Measurements from ENCODE around the gene HIRA.

The HIRA gene

DNA sequence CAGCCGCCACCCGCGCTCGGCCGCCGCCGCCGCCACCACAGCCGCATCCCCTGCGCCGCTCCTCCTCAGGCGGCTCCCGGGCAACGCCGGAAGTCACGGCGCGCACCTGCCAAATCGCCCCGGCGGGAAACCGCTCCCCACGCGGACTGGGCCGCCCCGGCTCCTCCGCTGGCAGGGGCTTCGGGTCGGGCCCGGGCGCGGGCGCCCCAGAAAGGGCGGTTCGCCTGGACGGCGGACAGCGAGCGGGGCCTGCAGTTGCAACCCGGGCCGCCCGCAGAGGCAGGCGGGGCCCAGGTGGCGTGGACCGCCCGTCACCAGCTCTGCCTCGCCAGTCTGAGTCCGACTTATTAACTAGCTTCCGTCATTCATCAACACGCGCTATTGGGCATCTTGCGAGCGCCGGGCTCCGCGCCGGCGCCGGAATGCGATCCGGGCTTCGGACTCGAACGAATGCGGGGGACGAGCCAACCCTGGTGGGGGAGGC is at the start of gene HIRA:
Gene HIRA (minus strand): TSS at position 85 of the 484 bp plus-strand sequence. CDS start 257 bp downstream, outside the sequence.
- peak; percentile 77 to 81 for DNase-seq (ENCODE audit: low read depth in 2 of 2)

DNA sequence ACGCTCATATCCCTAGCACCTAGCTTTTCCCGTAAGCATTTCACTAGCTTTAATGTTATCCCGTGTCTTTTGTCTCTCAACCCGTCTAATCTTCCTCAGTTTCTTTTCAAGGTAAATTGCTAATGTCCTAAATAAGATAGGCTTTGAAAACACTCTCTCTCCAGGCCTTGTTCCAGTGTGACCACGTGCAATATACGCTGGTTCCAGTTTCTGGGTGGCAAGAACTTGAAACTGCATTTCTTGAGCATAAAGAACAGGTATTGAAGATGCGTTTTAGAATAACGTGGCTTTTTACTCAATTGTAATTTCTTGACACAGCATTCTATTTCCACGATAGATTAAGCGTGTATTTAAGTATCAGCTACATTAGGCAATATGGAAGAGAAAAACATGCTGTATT is 49.3 kb upstream of the HIRA start:
- no peak for DNase-seq (ENCODE audit: low read depth in 2 of 2)

DNA sequence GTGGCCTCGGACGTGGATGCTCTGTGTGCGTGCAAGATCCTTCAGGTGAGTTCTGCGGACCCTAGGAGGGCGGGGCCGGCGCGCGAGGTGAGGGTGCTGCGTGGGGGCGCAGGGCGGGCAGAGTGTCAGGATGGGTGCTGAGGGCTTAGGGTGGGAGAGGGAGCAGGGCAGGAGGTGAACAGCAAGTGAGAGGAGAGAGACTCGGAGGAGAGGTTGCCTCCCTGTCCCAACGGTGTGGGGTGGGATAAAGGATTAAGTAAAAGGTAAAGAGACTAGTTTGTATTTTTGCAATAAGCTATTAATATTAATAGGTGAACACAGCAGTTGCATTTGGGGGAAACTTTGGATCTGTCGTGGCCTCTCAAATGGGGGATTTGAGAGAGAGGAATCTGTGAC is 48.6 kb upstream of the HIRA start:
- DNase-seq (ENCODE audit: low read depth in 2 of 2) = no peak

DNA sequence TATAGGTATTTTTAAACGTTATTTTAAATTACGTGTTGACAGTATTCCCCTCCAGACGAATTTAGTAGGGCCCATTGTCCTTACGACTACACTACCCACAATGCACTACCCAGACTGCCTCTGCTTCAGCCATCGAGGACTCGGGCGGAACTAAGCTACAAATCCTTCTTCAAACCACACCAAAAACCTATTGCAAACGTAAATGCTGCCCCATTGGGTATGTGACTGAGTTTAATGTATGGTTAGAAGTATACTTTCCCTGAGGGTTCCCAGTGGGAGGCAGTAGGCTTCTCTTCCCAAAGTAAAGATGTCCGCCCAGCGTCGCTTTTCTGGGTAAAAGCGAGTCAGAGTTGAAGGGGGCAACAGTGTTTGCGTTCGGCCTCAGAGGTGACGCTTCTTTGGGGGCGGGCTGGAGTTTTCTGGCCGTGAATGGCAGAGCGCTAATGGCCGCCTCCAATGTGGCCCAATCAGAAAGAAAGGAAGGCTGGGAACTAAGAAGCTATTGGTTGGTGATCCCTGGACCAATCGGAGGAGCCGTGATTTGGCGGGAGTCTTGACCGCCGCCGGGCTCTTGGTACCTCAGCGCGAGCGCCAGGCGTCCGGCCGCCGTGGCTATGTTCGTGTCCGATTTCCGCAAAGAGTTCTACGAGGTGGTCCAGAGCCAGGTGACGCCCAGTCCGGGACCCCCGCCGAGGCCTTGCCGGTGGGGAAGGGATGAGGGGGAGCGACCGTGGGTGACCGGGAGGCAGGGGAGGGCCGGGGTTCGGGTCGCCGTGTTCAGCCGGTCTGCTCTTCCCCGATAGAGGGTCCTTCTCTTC is 48.0 kb upstream of the HIRA start, which contains the start of gene CDC45:
Gene CDC45 (plus strand): TSS at position 566 of the 818 bp plus-strand sequence. CDS start 49 bp downstream, at position 615.
- peak; percentile 89 to 91 for DNase-seq (ENCODE audit: low read depth in 2 of 2)

GRCh38 chr22:19478901-19479354 is 47.4 kb upstream of the HIRA start, which contains the start of gene UFD1:
Gene UFD1 (minus strand): TSS chr22:19479193. CDS start chr22:19479085, 108 bp downstream.
- peak; percentile 68 to 71 for DNase-seq (ENCODE audit: low read depth in 2 of 2)

- DNase-seq (ENCODE audit: low read depth in 2 of 2) = no peak
These were observed 46.7 kb upstream of the HIRA start for GRCh38 chr22:19478045-19478900.

GRCh38 chr22:19477321-19478044 is 46.0 kb upstream of the HIRA start:
- DNase-seq (ENCODE audit: low read depth in 2 of 2) = no peak

- no peak for DNase-seq (ENCODE audit: low read depth in 2 of 2)
These were observed 44.5 kb upstream of the HIRA start for GRCh38 chr22:19476023-19476422.

DNA sequence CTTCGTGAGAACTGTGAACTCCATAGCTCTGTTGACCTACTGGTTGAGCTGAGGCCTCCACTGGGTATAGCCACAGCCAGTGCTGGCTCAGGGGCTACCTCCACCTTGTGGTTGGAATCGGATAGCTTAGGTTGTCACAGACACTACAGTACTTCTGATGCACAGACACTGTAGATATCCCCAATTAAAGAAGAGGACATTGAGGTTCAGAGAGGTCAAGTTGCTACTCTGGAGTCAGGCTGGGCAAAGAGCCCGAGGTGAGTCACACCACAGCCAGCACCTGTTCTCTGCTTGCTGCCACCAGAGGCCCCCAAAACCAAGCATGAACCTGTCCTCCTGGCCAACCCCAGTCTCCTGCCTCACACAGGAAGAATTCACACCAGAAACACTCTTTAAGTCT is 42.0 kb upstream of the HIRA start:
- DNase-seq (ENCODE audit: low read depth in 2 of 2) = no peak

DNA sequence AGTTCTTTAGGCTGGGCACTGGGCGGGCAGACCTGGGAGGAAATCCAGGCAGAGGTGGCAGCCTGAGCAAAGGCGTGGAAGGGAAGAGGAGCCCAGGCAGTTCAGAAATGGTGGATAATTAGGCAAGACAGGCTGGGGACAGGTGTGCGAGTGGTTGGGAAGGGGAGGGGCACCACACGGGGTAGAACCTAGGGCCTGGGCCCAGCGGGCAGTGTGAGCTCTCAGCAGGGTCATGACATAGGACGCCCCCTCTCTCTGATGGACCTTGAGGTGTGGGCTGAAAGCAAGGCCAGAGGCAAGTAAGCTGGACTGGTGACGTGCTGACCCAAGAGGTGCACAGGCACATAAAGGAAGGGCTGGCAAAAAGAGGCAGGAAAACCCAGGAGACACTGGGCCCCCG is 40.7 kb upstream of the HIRA start:
- no peak for DNase-seq (ENCODE audit: low read depth in 2 of 2)

GRCh38 chr22:19471572-19471971 is 40.0 kb upstream of the HIRA start:
- no peak for DNase-seq (ENCODE audit: low read depth in 2 of 2)

DNA sequence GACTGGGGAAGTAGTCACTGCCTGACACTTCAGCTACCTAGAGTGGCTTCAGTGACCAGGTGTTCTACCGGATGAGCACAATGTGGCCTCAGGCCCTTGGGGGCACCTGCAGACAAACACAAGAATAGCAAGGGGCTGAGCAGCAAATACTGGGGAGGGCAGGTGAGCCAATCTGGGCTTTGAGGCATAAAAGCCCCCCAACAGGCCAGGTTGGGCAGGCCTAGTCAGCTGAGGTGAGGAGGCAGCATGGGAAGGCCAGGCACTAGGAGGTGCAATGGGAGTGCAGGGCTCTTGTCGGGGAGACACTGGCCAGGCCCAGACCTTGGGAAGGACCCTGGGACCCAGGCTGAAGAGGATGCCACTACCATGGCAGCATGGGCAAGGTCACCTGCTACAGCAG is 38.5 kb upstream of the HIRA start:
- DNase-seq (ENCODE audit: low read depth in 2 of 2) = no peak

- no peak for DNase-seq (ENCODE audit: low read depth in 2 of 2)
These were observed 37.9 kb upstream of the HIRA start for GRCh38 chr22:19469421-19469820.

- DNase-seq (ENCODE audit: low read depth in 2 of 2) = no peak
These were observed 36.4 kb upstream of the HIRA start for GRCh38 chr22:19467912-19468311.

- DNase-seq (ENCODE audit: low read depth in 2 of 2) = no peak
These were observed 35.6 kb upstream of the HIRA start for GRCh38 chr22:19466848-19467752.

GRCh38 chr22:19466126-19466716 is 34.7 kb upstream of the HIRA start:
- DNase-seq (ENCODE audit: low read depth in 2 of 2) = no peak

GRCh38 chr22:19464975-19465374 is 33.4 kb upstream of the HIRA start:
- no peak for DNase-seq (ENCODE audit: low read depth in 2 of 2)

DNA sequence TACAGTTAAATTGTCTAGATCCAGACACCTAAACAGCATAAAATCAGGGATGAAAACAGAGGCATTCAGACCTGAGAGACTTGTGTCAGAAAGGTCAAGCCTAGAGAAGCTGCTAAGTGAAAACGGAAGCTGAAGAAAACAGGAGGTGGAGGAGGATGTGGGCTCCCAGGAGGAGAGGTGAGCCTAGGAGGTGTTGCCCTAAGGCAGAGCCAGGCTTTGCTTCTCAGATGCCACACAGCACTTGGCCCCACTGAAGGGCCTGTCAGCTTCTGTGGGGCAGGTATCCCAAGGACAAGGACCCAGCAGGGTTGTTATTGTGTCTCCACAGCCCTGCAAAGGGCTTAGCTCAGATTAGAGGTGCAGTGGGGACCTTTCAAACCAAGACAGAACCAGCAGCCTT is 33.0 kb upstream of the HIRA start:
- DNase-seq (ENCODE audit: low read depth in 2 of 2) = no peak

DNA sequence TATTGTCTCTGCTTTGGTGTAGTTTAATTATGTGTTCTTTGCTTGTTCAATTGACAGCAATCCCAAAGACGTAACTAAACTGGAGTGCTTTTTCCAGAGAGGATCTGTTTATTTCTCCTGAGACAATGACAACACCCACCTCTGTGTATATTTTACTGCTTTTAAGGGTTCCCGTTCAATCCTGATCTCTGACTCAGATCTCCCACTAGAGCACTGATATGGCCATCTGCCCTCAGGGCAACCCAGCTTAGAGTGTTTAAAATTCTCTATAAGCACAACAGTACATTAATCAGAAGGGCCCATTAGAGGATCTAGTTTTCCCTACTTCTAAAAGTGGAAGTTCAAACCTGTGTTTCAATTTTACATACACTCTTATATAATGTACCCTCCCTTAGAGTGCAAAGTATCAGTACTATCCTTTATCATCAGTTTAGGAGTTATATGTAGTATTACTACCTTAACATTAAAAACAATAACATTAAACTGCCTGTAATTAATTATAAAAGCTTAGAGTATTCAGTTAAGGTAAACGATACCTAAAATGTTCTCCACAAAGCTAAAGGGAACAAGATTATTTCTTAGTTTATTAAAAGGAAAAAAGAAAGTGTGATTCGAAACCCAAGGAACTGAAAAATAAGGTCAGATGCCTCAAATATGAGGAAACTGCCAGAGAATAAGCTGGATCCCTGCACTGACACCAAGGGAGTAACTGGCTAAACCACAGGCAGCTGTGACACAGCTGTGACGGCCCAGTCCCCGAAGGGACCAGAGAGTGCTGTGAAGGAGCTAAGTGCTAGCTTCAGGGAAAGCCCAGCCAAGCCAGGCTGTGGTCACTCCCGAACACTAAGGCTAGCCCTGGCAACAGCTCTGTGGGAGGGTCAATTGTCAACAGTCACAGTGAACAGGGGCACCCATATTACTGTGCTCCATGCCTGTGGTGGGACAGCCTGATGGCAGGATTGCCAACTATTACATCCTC is 32.2 kb upstream of the HIRA start:
- no peak for DNase-seq (ENCODE audit: low read depth in 2 of 2)
